A204.1 (cell line): ENCODE data around the gene SPRN.
"Not testable (repeated sequence)": the region's sequence is repeated elsewhere in the genome, so short reads cannot be mapped to it uniquely, and the experiment has no call there.

ENCODE experiments used
- FAIRE-seq: peaks from 2 replicates; lab custom pipeline; 2012; peaks lifted over from hg19 to GRCh38; lab: Jason Lieb, UNC

Gene SPRN, protein sequence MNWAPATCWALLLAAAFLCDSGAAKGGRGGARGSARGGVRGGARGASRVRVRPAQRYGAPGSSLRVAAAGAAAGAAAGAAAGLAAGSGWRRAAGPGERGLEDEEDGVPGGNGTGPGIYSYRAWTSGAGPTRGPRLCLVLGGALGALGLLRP

DNA sequence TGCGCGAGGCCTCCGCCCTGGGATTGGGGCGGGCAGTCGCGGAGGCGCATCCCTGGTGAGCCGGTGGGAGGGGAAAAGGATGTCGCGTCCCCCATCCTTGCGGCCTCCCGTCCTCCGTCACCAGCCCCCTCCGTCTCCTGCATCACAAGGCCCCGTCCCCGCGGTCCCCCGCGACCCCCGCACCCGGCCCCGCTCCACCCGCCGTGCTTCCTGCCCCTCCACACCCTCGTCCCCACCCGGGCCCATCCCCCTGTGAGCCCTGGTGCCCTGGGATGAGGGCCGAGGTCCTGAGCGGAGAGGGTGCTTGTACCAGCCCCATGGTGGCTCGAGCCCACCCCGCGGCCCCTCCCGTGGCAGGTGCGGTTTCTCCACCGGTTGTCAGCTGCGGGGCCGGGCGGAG is at the start of gene SPRN:
SPRN (minus strand) TSS at position 25 of the 400 bp plus-strand sequence. CDS start 944 bp downstream, outside the sequence.
- not testable (repeated sequence) for FAIRE-seq

DNA sequence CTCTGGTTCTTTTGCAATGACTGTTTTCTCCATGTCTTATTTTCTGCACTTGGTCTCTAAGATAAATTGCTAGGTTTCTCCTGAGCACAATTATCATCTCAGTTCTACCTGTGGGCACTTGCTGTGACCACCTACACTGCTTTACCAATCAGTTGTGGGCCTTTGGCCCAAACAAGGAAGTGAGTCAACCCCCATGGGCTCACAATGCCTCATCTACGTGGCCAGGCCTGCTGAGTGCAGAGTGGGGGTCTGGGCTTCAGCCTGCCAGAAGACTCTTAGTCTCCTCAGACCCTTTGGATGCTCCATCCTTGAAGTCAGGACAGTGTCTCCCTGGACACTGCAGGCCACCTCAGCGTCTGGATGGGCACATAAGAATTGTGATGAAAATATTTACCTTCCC is 49.6 kb upstream of the SPRN start:
- no peak for FAIRE-seq

DNA sequence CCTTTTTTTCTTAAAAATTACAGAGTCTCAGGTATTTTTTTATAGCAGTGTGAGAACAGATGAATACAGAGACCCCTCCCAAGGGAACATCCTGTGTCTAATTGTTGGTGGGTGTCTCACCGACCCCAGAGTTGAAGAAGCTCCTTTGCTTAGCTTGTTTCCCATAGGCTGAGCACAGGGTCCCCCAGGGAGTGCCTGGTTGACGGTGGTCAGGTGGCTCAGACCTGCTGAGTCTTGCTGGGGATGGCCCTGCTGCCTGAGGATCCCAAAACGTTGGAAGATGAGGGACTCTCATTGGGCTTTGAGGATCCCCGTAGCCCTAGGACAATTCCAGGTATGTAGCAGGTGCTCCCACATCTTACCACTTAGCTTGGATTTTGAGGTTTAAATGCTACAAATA is 48.8 kb upstream of the SPRN start:
- FAIRE-seq = no peak

DNA sequence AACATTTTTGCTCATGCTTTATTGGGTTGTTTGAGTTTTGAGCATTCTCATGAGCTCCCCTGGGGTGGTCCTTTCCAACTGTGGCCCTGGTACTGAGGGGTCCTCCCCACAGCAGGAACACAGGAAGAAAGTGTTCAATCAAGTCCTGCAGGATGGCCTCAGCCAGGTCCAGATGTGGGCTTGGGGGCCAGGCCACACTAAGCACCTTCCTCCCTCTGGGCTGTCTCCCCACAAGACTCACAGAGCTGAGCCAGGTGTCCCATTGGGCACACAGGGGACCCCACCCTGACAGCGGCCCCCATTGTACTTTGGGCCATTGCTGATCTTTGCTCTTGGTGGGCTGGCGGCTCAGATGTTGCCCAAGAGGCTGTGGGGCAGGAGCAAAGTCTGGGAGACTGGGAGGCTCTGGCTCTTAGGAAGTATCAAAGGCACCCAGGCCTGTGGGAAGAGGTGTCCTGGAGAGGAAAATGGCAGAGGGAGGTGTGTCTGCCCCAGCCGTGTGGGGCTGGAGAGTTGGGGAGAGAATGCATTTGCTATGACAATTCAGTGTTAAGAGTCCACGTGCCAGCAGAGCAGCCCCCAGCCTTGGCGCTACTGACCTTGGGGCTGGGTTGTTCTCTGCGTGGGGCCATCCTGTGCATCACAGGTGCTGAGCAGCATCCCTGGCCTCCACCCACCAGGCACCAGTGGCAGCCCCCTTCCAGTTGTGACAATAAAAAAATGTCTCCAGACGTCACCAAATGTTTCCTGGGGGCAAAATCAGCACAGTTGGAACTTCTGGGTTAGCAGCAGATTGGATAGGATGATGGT is 47.1 kb upstream of the SPRN start:
- FAIRE-seq = no peak

DNA sequence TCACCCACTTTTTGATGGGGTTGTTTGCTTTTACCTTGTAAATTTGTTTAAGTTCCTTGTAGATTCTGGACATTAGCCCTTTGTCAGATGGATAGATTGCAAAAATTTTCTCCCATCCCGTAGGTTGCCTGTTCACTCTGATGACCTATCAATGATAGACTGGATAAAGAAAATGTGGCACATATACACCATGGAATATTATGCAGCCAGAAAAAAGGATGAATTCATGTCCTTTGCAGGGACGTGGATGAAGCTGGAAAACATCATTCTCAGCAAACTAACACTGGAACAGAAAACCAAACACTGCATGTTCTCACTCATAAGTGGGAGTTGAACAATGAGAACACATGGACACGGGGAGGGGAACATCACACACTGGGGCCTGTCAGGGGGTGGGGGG is 44.8 kb upstream of the SPRN start:
- FAIRE-seq = not testable (repeated sequence)

DNA sequence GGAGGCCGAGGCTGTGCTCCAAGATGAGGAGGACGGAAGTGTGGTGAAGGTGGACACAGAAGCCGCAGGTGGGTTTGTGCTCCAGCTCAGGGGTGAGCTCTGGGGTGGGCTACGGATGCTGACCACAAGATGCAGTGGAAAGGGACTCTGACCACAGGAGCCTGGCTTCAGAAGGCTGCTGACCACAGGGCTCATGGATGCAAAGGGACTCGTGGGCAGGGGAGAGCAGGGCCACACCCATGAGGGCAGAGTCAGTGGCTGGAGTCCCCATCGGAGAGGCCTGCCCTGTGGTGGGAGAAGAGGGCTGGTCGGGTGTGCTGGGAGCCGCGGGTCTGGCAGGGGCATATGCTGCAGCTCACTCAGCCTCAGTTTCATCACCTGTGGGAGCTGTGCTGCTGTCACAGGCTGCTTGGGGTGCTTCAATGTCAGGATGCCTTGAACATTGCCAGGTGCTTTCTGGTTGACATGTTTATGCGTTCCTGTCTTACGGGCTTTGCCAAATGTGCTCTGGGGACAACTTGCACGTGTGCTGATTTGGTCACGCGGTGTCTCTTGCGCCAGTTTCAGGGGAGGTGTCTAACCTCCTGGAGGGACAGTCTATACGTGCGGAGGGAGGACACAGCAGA is 43.0 kb upstream of the SPRN start:
- no peak for FAIRE-seq

DNA sequence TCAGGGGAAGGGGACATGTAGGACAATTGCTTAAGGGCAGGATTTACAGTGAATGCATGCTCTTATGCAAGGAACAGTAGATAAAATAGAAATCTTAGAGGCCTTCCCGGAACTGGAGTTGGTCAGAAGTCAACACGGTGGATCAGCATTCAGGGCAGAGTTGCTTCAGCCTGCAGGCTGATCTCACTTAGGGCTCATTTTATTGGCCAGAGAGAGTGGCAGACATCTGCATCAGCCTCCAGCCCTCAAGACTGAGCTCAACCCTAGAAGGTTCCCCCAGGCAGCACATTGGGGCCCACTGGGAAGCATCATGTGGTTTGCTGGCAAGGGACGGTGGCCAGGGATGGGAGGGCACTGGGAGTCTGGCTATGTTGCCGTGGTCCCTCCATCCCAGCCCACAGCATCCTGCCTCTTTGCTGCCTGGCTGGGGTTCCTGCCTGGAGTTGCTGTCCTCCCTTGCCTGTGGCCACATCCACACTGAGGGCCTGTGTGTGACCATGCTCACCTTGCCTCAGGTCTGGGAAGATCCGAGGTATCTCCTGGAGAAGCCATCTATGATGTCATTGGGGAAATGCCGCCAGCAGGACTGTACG is 42.4 kb upstream of the SPRN start:
- FAIRE-seq = no peak

DNA sequence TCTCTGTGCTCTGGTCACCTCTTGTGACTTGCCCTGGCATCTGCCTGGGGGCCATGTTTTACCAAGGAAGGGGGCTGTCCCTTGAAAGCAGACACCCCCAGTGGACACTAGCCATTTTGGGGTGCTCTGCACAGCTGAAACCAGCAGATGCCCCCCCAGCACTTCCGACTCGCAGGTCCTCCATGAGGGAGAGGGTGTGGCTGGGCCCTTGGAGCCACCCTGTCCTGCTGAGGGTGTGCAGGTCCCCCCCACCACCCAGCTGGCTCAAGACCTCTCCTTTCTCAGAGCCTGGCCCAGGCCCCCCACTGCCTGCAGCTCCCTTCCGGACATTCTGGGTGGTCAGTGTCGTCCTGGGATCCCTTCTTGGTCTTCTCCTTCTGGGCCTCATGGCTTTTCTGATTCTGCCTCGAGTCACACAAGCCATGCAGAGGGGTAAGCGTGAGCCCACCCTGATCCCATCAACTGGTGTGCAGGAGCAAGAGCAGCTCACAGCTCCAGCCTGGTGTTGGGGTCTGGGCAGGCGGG is 41.6 kb upstream of the SPRN start:
- no peak for FAIRE-seq

DNA sequence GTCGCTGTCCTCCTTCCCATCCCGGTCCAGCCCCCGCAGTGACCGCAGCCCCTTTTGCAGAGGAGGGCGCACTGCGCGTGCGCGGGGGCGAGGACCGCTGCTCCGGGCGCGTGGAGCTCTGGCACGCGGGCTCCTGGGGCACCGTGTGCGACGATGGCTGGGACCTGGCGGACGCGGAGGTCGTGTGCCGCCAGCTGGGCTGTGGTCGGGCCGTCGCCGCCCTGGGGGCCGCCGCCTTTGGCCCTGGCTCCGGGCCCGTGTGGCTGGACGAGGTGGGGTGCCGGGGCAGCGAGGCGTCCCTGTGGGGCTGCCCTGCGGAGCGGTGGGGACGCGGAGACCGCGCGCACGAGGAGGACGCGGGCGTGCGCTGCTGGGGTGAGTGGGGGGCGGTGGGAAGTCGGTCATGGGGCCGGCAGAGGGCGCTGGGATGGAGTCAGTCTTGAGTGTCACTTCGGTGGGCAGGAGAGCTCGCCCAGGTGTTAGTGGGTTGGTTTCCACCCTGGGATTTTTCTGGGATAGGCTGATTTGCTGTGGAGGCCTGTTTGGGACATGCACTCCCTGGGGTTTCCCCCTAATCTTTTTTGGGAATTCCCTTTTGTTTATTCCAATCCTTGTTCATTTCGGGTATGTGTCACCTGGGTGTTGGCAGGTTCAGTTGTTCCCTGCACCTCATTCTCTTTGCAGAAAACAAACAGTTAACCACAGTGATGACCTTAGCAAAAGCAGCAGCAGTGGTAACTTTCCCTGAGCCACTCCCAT is 40.9 kb upstream of the SPRN start:
- no peak for FAIRE-seq

DNA sequence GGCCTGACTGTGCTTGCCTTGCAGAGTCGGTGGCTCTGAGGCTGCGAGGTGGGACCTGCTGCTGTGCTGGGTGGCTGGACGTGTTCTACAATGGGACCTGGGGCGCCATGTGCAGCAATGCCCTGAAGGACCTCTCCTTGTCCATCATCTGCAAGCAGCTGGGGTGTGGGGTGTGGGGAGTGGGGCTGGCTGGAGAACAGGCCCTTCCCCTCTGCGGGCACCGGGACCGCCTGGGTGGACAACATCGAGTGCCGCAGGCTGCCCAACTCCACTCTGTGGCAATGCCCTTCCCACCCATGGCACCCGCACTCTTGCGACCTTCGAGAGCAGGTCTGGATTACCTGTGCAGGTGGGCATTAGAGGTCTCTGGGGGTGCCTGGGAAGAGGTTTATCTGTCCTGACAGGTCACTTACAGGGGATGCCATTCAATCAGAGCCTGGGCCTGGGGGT is 40.2 kb upstream of the SPRN start:
- no peak for FAIRE-seq

DNA sequence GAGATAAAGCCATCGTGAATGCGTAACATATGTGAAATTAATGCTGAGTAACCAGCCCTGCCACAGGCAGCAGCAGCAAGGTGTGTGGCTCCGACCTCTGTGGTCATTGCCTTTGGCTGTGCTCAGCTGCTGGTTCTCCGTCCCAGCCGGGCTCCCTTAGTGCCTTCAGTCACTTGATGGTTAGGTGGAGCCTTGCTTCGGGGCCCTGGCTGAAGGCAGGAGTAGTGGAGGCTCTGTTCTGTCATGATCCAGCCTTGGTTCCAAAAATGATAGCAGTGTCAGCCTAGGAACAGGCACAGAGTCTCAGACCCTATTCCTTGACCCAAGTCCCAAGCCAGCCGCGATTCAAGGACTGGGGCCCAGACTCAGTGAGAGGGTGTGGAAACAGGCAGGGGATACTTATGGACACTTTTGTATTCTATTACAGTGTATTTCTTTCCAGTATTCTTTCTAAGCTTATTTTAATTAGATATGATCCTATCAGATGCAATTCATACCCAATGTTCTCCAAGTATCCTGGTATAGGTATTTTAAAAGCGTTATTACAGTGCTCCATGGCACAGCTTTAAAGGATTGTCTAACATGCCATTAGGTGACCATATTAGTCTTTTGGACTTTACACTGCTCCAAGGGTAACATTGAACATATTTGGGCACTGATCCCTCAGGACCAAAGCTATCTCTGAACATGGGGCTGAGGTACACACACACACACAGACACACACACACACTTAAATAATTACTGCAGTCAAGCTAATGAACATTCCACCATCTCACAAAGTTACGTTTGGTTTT is 38.3 kb upstream of the SPRN start:
- FAIRE-seq = no peak

DNA sequence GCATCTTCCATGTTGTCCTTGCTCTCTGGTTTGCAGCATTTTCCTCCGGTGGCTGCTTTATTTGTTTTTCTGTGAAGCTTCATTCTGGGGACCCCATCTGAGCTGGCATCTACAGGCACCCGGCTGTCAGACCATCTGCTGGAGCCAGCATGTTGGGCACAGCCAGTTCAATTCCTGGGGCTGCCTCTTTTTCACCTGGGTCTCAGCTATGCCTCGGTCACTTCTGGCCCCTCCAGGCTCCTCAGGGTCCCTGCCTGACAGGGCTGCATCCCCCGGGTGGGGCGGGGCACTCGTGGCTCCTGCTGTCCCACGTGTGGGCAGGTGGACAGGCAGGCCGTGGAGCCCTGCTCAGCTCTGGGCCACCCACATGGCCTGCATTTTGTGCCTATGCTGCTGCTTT is 37.4 kb upstream of the SPRN start:
- FAIRE-seq = no peak

DNA sequence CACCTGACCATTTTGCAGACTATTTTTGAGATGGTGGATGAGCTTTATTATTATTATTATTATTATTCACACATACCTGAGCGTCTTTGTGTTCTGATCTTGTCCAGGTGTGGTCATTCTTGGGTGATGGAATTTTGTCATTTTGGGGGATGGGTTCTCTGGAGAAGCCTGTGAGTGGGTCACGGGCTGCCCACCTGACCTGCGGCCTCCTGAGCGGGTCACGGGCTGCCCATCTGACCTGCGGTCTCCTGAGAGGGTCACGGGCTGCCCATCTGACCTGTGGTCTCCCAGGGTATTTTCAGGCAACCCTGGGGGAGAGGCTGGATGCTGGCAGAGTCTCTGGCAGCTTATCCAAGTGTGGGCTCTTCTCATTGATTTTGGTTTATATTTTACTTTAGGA is 36.6 kb upstream of the SPRN start:
- no peak for FAIRE-seq

DNA sequence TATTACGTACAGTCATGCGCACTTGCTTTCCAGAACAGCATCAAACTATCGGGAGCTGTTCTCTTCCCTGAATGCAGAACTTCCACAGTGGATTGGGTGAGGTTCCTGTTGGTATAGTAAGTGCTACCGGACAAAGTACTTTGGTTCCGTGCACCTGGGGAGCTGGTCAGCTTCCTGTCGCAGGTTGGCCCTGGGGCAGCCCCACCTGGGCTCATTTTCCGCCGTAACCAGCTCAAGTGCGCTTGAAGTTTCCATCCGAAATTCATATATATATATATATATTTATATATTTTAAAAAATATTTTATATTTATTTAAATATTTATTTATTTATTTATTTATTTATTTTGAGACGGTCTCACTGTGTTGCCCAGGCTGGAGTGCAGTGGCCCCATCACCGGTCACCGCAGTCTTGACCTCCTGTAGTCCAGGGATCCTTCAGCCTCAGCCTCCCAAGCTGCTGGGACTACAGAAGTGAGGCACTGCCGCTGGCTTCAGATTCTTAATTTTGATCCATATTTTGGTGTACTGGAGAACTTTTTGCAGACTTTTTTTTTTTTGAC is 35.9 kb upstream of the SPRN start:
- no peak for FAIRE-seq

DNA sequence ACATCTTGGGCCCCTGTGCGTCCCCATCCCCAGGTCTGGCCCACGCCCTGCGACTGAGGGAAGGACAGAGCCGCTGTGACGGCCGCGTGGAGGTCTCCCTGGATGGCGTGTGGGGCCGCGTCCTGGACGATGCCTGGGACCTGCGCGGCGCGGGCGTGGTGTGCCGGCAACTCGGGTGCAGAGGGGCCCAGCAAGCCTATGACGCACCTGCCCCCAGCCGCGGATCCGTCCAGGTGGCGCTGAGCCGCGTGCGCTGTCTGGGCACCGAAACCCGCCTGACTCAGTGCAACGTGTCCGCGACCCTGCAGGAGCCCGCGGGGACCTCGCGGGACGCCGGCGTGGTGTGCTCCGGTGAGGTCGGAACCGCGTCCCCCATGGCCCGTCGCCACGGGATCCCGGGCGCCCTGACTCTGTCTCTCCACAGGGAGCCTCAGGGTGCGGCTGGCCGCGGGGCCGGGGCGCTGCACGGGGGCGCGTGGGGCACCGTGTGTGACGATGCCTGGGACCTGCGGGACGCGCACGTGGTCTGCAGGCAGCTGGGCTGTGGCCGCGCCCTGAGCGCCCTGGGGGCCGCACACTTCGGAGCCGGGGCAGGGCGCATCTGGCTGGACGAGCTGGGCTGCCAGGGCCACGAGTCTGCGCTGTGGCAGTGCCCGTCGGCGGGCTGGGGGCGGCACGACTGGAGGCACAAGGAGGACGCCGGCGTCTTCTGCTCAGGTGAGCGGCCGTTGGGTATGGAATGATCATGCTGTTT is 35.2 kb upstream of the SPRN start:
- FAIRE-seq = no peak

DNA sequence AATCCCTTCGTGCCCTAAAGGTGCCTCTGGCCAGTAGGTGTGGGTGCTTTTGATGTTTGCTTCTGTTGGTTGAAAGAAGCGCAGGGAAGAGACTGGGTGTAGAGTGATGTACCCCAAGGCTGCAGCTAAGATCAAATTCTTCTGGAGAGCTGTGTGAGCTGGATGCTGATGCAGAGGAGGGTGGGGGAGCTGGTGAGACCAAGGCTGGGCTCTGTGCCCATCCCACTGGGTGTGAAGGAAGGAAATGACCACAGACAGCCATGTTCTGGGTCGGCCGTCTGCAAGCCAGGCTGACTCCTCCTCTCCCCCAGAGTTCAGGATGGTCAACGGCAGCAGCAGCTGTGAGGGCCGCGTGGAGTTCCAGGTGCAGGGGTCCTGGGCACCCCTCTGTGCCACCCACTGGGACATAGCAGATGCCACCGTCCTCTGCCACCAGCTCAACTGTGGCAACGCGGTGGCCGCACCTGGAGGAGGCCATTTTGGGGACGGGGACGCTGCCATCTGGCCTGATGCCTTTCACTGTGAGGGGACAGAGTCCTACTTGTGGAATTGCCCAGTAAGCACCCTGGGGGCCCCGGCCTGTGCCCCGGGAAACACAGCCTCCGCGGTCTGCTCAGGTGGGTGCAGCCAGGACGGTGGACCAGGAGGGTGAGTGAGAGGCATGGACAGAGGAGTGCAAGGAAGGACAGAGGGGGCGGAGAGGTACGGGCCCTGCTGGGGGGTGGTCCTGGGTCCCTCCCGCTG is 34.5 kb upstream of the SPRN start:
- FAIRE-seq = no peak

DNA sequence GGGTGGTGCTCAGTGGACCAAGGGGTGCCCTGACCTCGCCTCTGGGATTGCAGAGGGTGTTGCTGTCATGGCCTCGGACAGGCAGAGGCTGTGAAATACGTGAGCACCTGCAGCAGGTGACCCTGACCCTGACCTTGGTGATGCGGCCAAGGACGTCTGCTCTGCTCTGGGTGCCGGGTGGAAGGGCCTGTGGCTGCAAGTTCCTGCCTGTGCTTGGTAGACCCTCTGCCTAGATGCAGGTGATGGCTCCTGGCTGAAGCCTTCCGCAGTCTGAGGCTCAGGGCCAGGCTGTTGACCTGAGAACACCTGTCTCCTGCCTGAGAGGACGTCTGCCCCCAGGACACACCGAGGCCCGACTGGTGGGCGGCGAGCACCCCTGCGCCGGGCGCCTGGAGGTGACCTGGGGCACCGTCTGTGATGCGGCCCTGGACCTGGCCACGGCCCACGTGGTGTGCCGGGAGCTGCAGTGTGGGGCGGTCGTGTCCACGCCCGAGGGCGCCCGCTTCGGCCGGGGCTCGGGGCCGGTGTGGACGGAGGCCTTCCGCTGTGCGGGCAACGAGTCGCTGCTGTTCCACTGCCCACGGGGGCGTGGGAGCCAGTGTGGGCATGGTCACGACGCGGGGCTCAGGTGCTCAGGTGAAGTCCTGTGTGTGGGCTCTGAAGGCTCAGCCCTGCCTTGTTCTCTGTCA is 33.7 kb upstream of the SPRN start:
- FAIRE-seq = no peak

DNA sequence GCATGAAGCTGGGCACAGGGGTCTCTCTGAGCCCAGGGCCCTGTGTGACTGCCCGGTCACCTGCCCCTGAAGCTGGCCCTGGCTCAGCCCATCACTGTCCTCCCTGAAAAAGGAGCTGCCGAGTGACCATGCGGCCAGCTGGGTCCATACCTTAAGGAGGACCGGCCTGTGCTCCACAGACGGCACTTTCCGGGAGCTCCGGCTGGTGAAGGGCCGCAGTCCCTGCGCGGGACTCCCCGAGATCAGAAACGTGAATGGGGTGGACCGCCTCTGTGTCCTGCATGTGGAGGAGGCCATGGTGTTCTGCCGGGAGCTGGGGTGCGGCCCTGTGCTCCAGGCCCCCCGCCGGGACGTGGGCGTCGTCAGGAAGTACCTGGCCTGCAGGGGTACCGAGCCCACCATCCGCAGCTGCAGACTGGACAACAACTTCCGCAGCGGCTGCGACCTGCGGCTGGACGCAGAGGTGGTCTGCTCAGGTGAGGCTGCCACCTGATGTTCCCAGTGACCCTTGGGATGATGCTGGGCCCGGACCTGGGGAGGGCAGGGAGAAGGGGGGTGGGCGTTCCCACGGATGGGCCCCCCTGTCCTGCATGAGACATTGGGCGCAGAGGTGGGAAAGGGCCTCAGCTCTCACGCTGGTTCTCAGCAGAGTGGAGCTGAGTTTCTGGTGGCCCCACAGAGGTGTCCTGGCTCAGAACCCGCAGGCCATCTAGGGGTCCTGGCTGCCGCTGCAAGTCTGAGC is 32.8 kb upstream of the SPRN start:
- FAIRE-seq = no peak
